HEK293T (cell line): ENCODE data around the gene C20orf144.

Experiments
- ARNT ChIP-seq: fragments of 450-650 bp; IDR thresholded peaks from 2 replicates; pipeline ENCODE4 v1.6.1; 2017; ENCODE audit warnings: mild to moderate bottlenecking
- BHLHE40 ChIP-seq: fragments of 450-650 bp; IDR thresholded peaks from 2 replicates; pipeline ENCODE4 v1.6.1; 2016; ENCODE audit warnings: mild to moderate bottlenecking, moderate library complexity, borderline replicate concordance
- ELF4 ChIP-seq: fragments of 450-650 bp; IDR thresholded peaks from 2 replicates; pipeline ENCODE4 v1.6.1; 2017; ENCODE audit warnings: antibody characterized with exemption
- FOXA1 ChIP-seq: fragments of 450-650 bp; IDR thresholded peaks from 2 replicates; pipeline ENCODE4 v1.6.1; 2016; ENCODE audit warnings: mild to moderate bottlenecking
- FOXK2 ChIP-seq: fragments of 450-650 bp; IDR thresholded peaks from 2 replicates; pipeline ENCODE4 v1.6.1; 2016; ENCODE audit warnings: mild to moderate bottlenecking
- FOXM1 ChIP-seq: fragments of 450-650 bp; IDR thresholded peaks from 2 replicates; pipeline ENCODE4 v1.6.1; 2017; ENCODE audit warnings: mild to moderate bottlenecking, borderline replicate concordance
- HDGF ChIP-seq: fragments of 450-650 bp; IDR thresholded peaks from 2 replicates; pipeline ENCODE4 v1.6.1; 2017; ENCODE audit warnings: antibody characterized with exemption, borderline replicate concordance
- L3MBTL2 ChIP-seq: fragments of 450-650 bp; conservative IDR thresholded peaks from 2 replicates; pipeline ENCODE4 v1.6.1; 2016; ENCODE audit warnings: mild to moderate bottlenecking
- LEF1 ChIP-seq: fragments of 450-650 bp; IDR thresholded peaks from 2 replicates; pipeline ENCODE4 v1.6.1; 2017; ENCODE audit warnings: mild to moderate bottlenecking, borderline replicate concordance
- NFRKB ChIP-seq: fragments of 450-650 bp; IDR thresholded peaks from 2 replicates; pipeline ENCODE4 v1.6.1; 2016; ENCODE audit warnings: mild to moderate bottlenecking, moderate library complexity
- SP1 ChIP-seq: fragments of 450-650 bp; IDR thresholded peaks from 2 replicates; pipeline ENCODE4 v1.6.1; 2017
- SUZ12 ChIP-seq: fragments of 450-650 bp; IDR thresholded peaks from 2 replicates; pipeline ENCODE4 v1.6.1; 2016; ENCODE audit warnings: mild to moderate bottlenecking
- TARDBP ChIP-seq: fragments of 450-650 bp; IDR thresholded peaks from 2 replicates; pipeline ENCODE4 v1.6.1; 2016
- TF ChIP-seq, protein P1 (sequence below): fragments of 450-650 bp; IDR thresholded peaks from 2 replicates; pipeline ENCODE4 v1.6.1; 2016

DNA sequence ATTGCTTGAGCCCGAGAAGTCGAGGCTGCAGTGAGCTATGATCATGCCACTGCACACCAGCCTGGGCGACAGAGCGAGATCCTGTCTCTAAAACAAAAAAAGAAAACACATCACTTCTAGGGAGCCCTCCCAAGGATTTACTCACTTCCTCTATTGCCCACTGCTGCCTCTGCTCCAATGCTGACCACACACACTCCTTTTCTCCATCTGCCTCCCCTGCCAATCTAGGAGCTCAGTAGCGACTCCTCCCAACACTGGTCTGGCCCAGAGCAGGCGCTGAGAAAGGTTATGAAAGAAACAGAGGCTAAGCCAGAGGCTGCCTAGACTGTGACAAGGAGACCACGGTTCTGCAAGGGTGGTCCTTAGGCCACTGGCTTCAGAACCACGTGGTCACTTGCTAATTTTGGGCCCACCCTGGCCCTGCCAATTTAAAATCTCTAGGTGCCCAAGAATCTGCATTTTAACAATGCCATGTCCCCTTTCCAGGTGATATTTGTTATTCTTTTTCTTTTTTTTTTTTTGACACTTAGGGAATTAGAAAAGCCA, 25.3 kb downstream of the C20orf144 start:
- TF ChIP-seq NFRKB (no peak), BHLHE40 (no peak), TARDBP (no peak), FOXM1 (no peak), HDGF (no peak), SUZ12 (no peak), SP1 (no peak), FOXK2 (no peak), ARNT (no peak), FOXA1 (no peak), ELF4 (no peak), L3MBTL2 (no peak), LEF1 (no peak)
- TF ChIP-seq, protein P1, sequence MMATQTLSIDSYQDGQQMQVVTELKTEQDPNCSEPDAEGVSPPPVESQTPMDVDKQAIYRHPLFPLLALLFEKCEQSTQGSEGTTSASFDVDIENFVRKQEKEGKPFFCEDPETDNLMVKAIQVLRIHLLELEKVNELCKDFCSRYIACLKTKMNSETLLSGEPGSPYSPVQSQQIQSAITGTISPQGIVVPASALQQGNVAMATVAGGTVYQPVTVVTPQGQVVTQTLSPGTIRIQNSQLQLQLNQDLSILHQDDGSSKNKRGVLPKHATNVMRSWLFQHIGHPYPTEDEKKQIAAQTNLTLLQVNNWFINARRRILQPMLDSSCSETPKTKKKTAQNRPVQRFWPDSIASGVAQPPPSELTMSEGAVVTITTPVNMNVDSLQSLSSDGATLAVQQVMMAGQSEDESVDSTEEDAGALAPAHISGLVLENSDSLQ: no peak
